Activated CD8-positive, alpha-beta memory T cell treated with anti-CD3 and anti-CD28 coated beads for 1 hour (primary cell): ENCODE measurements around the gene ADCY1.
"Not testable (repeated sequence)": the region's sequence is repeated elsewhere in the genome, so short reads cannot be mapped to it uniquely, and the experiment has no call there.

Experiments
- DNase-seq, 2 donors: peaks; one replicate each; pipeline ENCODE4 v3.0.0-alpha.2; 2020; ENCODE audit warnings: low read depth in 1 of 2; ENCODE audit errors: extremely low read depth in 1 of 2

ADCY1 gene

DNA sequence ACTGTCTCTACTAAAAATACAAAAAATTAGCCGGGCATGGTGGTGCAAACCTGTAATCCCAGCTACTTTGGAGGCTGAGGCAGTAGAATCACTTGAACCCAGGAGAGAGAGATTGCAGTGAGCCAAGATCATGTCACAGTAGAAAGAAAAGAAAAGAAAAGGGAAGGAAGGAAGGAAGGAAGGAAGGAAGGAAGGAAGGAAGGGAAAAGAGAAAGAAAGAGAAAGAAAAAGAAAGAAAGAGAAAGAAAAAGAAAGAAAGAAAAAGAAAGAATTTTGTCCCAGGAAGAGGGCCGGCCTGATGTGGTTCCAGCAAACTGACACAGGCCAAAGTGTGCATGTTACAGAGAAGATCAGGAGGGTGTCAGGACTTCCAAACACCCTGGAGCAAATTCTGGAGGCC is 151.1 kb downstream of the ADCY1 start:
- DNase-seq, result not testable (repeated sequence)

GRCh38 chr7:45726883-45727282 is 152.7 kb downstream of the ADCY1 start:
- DNase-seq, result no peak

GRCh38 chr7:45731692-45732443 is 157.7 kb downstream of the ADCY1 start:
- DNase-seq, result not testable (repeated sequence)

DNA sequence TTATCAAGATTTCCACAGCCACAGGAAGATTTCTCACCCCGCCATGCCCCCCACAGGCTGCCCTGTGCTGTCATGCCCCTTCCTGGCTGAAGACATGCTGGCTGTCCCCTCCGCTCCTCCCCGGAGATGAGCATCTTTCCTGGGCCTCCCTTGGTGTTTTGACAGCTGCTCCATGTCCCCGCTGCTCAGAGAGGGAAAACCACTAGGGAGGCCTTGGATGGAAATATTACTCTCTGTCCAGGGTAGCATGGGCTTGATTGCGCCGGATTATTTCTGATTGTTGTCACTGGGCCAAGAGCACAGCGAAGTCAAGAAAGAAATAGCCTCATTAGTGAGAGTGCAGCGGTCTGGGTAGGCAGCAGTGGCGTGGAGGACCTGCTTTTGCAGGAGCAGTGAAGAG is 164.8 kb downstream of the ADCY1 start:
- not testable (repeated sequence) for DNase-seq

GRCh38 chr7:45740573-45740972 is 166.4 kb downstream of the ADCY1 start:
- DNase-seq, result not testable (repeated sequence)

DNA sequence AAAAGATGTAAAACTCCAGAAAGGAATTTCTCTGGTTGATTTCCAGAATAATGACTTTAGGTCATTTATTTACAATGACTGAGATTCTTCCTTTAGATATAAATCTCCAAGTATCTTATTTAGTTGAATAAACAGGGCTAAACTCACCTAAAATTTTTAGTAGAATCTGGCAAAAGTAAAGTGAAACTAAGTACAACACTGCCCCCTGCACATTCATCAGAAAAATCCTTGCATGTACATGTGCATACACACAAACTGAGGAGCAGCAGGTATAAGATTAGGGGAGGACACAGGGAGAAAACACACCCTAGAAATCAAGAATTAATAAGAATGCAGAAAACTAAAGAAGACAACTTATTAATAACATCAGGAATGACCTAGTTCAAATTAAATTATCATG is 174.8 kb downstream of the ADCY1 start:
- DNase-seq, result not testable (repeated sequence)

- DNase-seq, result not testable (repeated sequence)
Measured at GRCh38 chr7:45751352-45751751, 177.2 kb downstream of the ADCY1 start.

DNA sequence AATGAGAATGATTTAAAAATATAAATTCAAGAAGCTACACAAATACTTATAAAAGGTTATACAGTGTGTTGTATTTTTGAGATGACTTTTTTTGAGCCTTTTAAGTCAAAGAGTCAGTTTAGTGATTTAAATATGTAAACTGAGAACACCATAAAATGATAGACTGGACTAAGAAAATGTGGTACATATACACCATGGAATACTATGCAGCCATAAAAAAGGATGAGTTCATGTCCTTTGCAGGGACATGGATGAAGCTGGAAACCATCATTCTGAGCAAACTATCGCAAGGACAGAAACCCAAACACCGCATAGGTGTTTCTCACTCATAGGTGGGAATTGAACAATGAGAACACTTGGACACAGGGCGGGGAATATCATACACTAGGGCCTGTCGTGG is 182.2 kb downstream of the ADCY1 start:
- DNase-seq, result not testable (repeated sequence)

GRCh38 chr7:45756757-45757156 is 182.6 kb downstream of the ADCY1 start:
- DNase-seq, result not testable (repeated sequence)

DNA sequence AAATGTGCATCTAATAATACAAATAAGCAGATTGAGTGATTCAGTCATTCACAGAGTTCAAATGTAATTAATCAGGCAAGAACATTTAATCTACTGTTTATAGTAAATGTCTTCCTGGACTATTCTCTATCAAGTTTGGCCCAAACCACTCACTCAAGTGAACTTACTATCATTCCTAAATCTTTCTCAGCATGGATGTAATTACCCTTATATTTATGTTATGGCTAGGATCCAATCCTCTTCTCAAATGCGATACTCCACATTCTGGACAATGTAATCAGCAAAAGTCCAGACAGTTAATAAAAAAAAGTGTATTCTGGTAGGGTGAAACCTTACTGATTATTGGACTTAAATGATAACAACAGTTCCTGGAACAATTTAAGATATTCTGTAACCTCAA is 185.3 kb downstream of the ADCY1 start:
- DNase-seq, result not testable (repeated sequence)

DNA sequence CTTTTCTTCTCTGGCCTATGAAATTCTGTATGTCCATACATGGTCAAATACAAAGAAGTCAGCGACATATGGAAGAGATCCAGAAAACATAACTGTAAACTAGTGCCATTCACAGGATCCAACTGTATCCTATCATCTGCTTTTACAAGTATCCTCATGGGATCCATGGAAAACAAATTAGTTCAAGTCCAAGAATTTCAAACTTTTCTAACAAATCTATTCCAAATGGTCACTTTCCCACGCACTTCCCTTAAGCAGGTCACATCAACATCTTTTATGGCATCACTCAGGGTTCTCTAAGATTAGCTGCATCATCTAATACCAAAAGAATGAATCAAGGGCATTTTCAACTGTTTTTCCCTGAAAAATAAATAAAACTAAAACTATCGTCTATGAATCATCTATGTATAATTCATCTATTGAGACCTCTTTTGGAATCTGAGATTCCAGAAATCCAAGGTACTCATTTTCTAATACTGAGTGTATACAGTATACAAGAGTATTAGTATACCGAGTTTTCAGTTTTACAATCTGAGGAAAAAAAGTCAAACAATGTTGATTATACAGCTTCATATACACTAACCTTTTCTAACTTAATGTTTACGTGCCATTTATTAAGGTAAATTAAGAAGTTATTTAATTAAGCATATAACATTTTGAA is 187.5 kb downstream of the ADCY1 start:
- not testable (repeated sequence) for DNase-seq

DNA sequence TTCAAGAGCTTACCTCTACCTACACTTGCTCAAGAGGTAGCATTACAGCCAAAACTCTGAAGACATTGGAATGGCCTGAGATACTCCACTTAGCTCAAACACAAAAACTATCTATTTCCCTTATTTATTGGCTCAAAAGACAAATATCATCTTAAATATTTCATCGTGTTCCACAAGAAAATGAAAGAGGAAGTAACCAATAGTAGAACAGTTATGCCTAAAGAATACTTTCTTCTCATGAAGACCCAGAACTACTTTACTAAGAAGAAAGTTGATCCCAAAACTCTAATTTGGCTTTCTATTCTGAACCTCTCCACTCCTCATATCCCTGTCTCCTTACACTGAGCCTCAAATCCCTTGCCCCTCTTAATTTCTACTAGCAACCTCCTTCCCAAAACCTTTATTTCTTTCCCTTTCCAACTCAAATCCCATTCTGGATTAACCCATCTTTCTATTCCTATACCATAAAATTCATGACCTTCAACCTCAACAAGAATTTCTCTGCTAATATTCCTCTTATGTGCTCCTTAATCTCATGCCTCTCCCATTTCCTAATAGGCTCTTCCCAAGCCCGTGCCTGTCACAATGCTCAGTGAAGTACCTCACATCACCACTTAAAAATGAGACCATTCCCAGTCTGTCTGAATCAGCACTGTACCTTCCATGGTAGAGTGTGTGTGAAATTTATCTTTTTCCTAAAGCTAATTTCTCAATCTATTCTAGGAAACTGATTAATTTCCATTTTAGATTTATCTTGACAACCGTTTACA is 188.2 kb downstream of the ADCY1 start:
- DNase-seq, result not testable (repeated sequence)

- peak; percentile 92 to 99 for DNase-seq
Measured at GRCh38 chr7:45768516-45769394, 194.6 kb downstream of the ADCY1 start.

DNA sequence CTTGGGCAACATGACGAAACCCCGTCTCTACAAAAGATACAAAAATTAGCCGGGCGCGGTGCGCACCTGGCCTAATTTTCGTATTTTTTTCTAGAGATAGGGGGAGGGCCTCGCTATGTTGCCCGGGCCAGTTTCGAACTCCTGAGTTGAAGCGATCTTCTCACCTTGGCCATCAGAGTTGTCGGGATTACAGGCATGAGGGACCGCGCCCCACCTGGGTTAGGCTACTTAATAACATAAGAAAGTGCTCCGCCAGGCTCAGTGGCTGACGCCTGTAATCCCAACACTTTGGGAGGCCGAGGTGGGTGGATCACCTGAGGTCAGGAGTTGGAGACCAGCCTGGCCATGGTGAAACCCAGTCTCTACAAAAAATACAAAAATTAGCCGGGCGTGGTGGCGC is 195.5 kb downstream of the ADCY1 start:
- not testable (repeated sequence) for DNase-seq
